Retina (tissue), 1 donor: ENCODE results near the gene ACAA1.
"Not testable (repeated sequence)": the region's sequence is repeated elsewhere in the genome, so short reads cannot be mapped to it uniquely, and the experiment has no call there.

ENCODE experiments used
- DNase-seq: peaks from one replicate; pipeline ENCODE4 v3.0.0-alpha.2; 2016

The ACAA1 gene

GRCh38 chr3:38098376-38098723 is 38.6 kb downstream of the ACAA1 start:
- no peak for DNase-seq

GRCh38 chr3:38097446-38098375 is 39.2 kb downstream of the ACAA1 start:
- DNase-seq = no peak

- no peak for DNase-seq
These were observed 41.1 kb downstream of the ACAA1 start for GRCh38 chr3:38095669-38096483.

- no peak for DNase-seq
These were observed 41.9 kb downstream of the ACAA1 start for GRCh38 chr3:38094999-38095398.

GRCh38 chr3:38090453-38090852 is 46.5 kb downstream of the ACAA1 start:
- no peak for DNase-seq

GRCh38 chr3:38089163-38089562 is 47.8 kb downstream of the ACAA1 start:
- no peak for DNase-seq

GRCh38 chr3:38088126-38089078 is 48.5 kb downstream of the ACAA1 start:
- no peak for DNase-seq

GRCh38 chr3:38087278-38087677 is 49.6 kb downstream of the ACAA1 start:
- not testable (repeated sequence) for DNase-seq

- DNase-seq = no peak
These were observed 50.4 kb downstream of the ACAA1 start for GRCh38 chr3:38086496-38086895.

- DNase-seq = peak; percentile 9
These were observed 51.0 kb downstream of the ACAA1 start for GRCh38 chr3:38085943-38086324.

GRCh38 chr3:38085311-38085942 is 51.5 kb downstream of the ACAA1 start:
- DNase-seq = no peak

- peak; percentile 72 for DNase-seq
These were observed 52.3 kb downstream of the ACAA1 start for GRCh38 chr3:38084334-38085310.

- DNase-seq = peak; percentile 34
These were observed 53.0 kb downstream of the ACAA1 start for GRCh38 chr3:38083871-38084333.

- DNase-seq = not testable (repeated sequence)
These were observed 53.7 kb downstream of the ACAA1 start for GRCh38 chr3:38083254-38083653.

- DNase-seq = not testable (repeated sequence)
These were observed 54.6 kb downstream of the ACAA1 start for GRCh38 chr3:38082296-38082695.

- not testable (repeated sequence) for DNase-seq
These were observed 59.9 kb downstream of the ACAA1 start for GRCh38 chr3:38077073-38077472.
